Stimulated activated CD8-positive, alpha-beta memory T cell treated with anti-CD3 and anti-CD28 coated beads, Interleukin-7, amount 100 ng/mL, for 4 hours (primary cell): Measurements from ENCODE around the gene SYT1.

ENCODE experiments used
- DNase-seq, 2 donors: peaks; one replicate each; pipeline ENCODE4 v3.0.0-alpha.2; 2020; ENCODE audit warnings: low read depth in 2 of 2

The SYT1 gene

DNA sequence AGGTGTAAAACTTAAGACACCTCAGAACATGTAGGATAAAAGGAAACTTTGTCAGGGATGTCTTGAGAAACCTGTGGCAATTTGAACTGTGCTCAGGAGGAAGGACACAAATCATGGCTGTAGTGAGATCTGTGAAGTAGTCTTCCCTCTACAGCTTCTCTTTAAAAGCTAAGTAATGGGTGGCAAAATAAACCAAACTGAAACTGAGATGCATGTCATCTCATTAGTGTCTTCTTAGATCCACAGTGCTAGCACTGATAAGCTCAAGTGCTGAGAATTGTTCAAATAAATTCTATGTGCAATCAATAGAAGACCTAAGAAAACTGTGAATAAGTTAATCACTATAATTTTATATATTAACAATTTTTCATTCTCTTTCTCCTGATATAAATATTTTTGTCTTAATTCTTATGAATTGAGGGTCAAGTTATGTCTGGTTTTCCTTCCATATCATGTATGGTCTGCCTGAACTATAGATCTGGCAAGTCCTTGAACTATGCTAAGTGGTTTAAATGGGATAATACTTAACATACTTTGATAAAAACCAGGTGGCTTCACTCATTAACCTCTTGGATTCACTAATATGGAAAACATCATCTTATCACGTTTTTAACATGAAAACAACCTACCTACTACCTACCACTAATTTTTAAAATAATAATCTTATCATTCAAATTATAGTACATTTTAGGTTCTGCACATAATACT lies 27.2 kb downstream of the SYT1 start:
- no peak for DNase-seq

DNA sequence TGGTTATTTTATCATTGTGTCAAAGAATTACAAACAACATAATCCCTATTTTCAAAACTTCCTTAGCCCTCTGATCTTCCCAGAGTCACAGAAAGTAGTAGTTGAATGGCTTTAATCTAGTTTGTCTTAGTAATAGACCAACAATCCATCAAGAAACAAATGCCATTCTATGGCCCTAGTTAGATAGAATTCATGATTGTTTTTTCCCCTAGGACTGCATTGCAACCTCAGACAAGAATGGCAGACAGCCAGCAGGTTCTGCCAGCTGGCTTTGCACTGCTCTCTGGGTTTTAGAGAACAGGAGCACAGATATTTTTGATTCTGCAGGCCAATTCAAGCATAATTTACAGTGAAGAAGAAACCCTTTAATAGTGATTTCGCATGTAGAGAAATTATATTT lies 33.8 kb downstream of the SYT1 start:
- DNase-seq, result no peak

DNA sequence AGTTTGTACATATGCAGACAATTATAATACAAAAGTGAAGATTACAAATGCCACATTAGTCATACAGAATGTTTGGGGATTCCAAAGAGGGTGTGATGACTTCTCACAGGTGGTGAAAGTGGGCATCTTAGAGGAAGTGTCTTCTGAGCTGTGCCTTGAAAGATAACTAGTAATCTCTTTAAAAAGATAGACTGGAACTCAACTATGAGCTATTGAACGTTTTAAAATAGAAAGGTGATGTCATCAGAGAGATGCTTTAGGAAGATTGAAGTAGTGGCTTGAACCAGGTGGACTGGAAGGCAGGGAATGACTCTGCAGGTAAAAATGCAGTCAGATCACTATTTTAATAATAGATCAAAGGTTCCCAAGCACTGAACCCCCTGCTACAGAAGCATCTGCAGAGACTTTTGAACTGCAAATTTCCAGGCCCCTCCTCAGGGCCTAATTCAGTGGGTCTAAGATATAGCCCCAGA lies 50.3 kb downstream of the SYT1 start:
- no peak for DNase-seq

DNA sequence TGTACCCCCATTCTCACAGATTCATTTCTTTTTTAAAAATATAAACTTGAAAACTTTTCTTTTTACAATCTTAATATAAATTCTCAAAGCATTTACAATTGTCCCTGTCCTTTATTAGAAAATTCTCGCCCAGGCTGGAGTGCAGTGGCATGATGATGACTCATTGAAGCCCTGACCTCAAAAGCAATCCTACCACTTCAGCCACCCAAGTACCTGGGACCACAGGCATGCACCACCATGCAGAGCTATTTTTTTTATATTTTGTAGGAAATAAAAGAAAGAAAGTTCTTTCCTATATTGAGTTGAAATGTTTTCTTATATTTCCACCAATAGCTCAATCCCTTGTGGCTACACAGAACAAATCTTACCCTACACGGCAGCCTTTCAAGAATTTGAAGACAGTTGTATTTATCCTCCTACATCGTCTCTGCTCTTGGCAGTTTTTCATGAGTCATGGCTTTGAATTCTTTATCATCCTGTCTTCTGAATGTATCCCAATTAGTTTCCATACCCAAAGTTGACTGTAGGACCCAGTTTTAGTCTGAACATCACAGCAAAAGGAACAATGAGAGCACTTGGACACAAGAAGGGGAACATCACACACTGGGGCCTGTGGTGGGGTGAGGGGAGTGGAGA lies 52.4 kb downstream of the SYT1 start:
- no peak for DNase-seq

DNA sequence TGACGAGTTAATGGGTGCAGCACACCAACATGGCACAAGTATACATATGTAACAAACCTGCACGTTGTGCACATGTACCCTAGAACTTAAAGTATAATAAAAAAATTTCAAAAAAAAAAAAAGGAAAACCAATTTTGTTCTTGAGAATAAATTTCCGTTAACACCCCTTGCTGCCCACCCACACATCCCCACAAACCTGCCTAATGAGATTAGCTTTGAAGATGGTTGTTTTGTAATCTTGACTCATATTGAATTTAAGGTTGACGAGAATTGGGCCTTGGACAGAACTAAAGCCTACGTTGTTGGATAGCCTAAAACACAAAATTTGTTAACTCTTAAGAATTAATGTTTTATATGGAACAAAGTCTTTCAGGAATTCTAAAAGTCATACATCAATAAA lies 52.9 kb downstream of the SYT1 start:
- no peak for DNase-seq

DNA sequence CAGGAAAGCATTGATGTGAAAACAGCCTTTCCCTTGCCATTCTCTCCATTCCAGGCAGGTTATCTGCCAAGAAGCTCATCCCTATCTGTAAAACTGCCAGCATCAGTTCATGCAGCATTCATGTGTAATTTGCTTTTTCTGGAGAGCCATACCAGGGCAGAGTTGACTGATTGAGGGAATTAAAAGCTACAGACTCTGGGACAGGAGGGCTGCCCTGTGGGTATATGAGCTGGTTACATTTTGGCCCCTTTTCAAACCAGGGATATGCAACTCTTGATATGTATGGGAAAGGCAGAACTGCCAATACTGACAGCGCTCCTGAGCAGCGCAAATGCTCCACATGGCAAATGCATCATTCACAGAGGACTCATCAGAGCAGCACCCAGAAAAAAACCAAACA lies 53.7 kb downstream of the SYT1 start:
- no peak for DNase-seq

DNA sequence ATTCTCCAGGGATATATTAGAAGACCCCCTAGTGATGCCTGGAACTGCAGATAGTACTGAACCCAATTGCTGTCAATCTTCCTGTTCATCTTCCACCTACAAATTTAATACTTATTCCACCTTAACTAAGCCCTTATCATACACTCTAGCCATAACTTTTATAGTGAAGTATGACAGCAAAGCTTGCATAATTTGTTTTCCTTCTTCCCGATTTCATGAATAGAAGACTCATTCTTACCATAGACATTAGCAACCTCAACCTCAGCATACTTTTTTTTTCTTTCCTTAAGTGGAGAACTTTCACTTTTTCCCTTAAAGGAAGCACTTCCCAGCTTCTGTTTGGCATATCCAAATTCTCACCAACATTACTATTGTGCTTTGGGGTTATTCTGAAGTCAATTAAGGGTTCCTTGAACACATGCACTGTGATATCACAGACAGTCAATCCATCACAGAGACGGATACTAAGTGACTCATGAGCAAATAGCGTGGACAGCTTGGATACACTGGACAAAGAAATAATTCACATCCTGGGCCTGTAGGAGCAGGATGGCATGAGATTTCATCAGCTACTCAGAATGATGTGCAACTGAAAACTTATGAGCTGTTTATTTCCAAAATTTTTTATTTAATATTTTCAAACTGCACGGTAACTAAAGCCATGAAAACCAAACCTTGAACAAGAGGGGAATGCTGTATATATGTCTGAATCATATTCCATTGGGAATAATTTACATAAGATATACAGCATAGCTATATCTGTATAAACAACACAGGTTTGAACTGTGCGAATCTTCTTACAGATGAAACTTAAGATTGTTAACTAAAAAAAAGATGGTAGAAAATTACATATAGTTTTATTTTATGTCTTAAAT lies 63.9 kb downstream of the SYT1 start:
- DNase-seq, result no peak

DNA sequence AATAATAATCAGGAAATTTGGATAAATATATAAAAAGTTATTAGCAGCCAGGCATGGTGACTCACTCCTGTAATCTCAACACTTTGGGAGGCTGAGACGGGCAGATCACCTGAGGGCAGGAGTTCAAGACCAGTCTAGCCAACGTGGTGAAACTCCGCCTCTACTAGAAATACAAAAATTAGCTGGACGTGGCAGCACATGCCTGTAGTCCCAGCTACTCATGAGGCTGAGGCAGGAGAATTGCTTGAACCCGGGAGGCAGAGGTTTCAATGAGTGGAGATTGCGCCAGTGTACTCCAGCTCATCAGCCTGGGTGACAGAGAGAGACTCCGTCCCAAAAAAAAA lies 64.5 kb downstream of the SYT1 start:
- no peak for DNase-seq

DNA sequence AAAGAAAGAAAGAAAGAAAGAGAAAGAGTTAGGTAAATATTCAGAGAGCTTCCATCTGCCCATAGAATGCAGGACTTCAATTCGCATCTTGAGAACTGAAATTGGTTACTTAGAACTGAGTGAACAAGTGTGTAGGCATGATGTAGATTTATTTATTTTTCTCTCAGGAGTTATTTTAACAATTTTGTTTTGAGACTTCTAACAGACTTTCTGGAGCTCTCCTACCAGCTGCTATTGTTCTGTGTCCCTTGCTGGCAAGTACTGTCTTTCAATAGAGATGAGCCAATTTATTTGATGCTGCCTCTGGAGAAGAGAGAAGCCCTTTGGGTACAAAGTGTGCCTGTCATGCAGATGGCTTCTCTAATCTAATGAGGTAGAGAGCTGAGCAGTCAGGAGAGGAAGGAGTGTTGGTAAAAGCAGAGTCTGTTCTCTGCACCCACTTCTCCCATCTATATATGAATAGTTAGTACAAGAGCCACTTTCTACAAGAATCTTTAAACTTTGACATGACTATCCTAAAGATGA lies 67.0 kb downstream of the SYT1 start:
- no peak for DNase-seq

DNA sequence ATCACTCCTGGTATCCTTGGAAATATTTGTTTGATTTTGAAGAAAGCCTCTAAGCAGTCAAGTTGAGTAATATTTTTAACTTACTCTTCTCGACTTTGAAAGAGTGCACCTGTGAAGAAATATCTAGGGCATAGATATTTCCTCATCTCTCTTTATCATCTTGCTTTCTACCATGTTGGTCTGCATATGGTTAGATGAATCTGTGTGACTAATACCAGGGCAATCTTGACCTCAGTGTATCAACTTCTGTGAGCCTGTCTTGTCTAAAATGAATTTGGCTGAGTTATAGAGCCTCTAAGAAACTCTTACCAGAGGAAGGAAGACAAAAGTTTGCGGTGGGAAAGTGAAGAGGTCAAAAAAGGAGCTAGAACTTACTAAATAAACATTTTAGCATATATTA lies 68.4 kb downstream of the SYT1 start:
- no peak for DNase-seq

DNA sequence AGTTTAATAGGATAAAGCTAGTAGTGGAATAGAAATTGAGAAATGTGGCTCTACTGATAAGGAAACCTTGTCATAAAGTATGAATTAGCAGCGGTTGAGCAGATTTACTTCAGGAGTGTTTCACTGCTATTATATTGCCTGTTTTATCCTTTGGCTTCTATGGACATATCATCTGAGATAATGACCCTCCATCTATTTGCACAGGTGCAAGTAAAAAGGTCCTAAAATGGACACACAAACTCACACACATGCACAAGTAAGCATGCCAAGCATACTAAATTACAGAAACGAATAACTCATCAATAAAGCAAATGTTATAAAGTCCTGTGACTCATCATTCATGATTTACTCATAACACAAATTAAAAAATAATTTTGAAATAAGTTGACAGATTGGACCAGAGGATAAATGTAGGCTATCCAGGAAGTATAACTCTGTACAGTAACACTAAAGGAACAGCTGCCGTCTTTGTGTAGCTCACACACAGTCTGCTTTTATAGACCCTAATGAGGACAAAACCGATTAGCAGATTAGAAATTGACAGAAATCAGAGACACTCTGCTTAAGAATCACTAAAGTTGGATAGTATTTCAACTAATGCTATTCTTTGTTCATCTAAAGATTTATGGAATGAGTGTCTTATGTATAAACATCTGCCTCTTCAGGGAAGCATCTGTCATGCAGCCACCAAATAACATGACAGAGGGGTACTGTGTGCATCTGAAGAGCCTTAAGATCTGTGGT lies 73.9 kb downstream of the SYT1 start:
- DNase-seq, result no peak

DNA sequence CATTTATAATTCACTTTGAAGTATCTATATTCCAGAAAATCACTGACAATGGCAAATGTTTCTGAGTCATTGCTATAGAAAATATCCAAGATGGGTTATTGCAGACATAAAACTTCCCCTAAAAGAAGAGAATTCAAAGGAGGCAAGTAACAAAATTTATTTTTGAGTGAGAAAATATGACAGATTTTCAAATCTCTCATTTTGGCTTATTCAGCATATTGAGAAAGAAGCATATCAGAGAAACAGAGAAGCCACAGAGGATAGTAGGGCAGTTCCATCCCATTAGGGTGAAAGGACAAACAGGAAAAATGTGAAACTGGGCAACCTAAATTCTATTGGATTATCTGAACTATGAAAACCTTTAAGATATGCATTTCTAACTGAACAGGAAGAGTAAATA lies 85.0 kb downstream of the SYT1 start:
- no peak for DNase-seq

DNA sequence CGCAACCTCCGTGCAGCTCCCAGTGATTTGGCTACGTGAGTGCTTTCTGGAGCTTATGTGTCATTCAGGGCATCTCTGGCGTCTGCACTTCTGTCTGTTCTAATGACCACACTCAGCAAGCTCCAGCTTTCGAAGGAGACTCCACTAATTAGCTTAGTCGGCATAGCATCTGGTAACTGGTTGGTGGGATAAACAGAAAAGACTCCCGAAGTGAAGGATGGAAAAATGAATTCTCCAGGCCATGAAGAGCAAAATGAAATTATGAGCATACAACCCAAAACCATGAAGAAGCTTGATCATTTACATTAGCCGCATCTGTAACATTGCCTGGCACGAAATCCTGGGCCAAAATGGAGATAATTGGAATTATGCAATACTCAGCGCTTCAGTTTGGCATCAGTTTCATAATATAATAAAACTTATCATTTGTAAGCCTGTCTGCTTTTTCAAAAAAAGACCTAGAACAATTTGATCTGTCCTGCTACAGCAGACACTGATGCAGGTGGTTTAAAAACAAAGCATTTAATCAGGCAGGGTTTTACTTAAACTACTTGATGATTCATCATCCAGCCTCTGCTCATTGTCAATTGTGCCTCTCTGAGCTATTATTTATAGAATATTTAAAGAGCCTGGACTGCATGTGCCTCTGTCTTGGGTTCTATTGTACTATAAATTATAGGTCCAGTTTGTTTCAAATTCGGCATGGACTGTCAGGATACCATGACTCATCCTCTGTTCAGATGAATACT lies 87.4 kb downstream of the SYT1 start:
- DNase-seq, result no peak

DNA sequence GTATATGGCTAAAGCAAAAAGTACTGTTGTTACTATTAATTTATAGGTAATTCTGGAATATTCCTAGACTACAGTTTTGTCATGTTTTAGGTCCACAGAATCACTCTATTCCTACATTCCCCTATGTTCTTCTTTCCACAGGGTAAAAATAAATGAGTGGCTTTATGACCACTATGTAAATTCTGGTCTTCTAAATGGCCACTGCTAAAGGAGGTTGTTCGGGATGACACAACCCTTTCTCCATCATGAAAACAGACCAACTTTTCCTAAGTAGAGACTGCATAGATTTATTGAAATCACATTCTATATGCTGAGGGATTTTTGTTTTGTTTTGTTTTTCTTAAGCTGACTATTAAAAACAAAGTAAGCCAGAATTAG lies 88.0 kb downstream of the SYT1 start:
- DNase-seq, result no peak

DNA sequence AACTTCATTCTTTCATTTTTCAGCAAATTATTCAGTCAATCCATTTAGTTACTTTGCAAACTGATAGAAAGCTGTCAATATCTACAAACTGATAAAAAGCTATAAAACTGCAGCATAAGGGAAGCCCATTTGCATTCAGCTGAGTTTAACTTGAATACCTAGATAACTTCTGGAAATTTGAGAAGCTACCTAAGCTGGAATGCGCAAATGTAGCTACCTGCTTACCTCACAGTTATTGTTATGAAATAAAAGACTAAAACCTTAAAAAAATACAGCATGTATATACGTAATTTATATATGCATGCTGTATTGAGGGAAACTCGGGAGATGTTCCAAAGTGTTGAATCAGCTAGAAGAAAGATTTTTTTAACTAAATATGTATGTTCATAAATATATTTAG lies 94.4 kb downstream of the SYT1 start:
- DNase-seq, result no peak

DNA sequence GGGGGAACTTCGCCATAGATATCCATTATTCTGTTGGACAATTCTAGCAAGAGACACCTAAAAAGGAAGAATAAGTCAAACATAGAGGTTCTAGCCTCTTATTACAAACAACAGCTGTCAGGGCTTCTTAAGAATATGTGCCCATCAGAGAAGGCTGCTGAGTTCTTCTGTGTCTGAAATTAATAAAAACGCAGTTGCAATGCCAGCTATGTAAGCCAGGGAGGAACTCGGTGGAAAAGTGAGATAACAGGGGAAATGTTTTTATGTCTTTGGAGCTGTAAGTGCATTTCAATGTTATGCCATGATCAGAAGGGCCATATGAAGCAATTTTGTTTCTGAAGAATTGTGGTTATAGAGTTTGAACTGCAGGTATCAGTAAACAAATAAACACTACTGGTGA lies 95.0 kb downstream of the SYT1 start:
- DNase-seq, result no peak

DNA sequence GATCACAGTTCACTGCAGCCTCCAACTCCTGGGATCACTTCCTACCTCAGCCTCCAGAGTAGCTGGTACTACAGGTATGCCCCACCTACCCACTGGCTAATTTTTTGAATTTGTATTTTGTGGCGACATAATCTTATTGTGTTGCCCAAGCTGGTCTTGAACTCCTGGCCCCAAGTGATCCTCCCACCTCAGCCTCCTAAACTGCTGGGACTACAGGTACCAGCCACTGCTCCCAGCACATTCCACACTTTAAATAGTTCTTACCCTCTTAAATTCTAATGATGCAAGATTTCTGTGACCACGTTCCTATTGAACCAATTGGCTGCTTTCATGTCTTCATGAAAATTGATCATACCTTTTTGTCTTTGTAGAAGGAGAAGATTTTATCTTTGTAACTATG lies 96.6 kb downstream of the SYT1 start:
- no peak for DNase-seq

DNA sequence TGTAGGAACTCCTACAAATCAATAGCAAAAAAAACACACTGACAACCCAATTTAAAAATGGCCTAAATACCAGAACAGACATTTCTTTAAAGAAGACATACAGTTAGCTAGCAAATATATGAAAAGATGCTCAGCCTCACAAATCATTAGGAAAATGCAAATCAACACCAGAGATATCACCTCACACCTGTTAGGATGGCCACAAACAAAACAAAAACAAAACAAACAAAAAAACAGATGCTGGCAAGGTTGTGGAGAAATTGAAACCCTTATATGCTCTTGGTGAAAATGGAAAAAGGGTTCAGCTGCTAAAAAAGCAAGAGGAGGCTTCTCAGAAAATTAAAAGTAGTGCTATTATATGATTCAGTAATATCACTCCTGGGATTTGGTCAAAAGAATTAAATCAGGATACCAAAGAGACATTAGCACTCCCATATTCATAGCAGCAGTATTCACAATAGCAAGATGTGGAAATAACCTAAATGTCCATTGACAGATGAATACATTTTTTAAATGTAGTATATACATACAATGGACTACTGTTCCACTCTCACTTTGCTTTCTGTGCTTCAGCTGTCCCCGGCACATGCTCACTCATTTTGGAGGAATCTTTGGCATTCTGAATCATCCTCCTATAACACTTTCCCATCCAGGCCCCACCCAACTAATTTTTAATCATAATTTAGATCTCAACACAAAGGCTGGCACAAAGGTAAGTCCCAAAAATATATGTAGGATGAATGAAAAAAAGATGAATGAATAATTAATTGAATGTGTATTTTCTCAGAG lies 99.1 kb downstream of the SYT1 start:
- DNase-seq, result no peak

DNA sequence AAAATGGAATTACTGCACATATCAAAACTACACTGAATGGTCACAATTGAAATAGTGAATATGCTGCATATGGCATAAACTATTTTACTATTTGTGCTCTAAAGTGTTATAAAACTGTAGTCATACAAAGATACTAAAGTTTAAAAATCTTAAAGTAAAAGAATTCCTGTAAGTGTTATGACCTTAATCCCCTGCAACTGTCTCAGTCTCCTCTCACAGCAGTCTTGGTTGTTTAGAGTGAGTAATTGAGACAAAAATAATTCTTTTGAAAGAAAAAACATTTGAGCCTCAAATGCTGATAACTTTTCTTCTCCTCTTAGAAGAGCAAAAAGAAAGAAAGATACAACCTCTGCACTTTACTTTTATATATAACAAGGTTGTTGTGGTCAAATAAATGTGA lies 99.9 kb downstream of the SYT1 start:
- DNase-seq, result no peak

DNA sequence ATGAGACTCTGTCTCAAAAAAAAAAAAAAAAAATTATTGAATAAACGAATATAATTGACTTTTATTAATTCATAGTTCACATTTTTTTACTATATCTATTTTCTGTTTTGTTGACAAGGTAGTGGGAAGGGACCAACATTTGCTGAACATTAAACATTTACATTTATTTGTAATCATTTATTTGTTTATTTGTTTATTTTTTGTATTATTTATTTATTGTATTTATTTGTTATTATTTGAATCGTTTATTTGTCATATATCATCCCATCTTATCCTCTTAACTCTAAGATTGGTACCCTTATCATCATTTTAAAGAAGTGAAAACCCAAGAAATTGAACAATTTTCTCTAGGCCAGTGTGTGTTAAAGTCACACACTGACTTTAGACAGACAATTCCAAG lies 101.5 kb downstream of the SYT1 start:
- no peak for DNase-seq

DNA sequence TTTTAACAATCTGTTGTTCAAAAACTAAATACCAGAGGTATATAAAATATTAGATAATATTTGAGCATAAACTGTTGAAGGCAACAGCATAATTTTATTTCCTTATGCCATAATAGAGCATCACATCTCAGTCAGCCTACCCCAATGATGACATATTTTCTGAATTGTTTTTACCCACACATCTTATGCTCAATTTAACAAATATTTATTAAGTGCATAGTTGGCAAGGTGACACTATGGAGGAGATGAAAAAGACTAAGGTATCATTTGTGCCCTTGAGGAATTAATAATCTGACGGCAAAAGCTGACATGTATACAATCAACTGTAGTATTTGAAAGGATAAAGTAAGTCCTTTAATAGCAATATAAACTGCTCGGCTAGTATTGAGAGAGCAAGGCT lies 102.4 kb downstream of the SYT1 start:
- DNase-seq, result no peak
